IPS-15b (cell line): ENCODE results near the gene MTREX.

Experiments used
- H3K27me3 ChIP-seq: one replicate; pipeline ENCODE4 v1.6.1; 2013; ENCODE audit warnings: low read length; ENCODE audit not compliant: control insufficient read depth, insufficient read depth
- H3K36me3 ChIP-seq: one replicate; pipeline ENCODE4 v1.6.1; 2013; ENCODE audit warnings: low read length; ENCODE audit not compliant: control insufficient read depth, insufficient read depth
- H3K4me1 ChIP-seq: one replicate; pipeline ENCODE4 v1.6.1; 2013; ENCODE audit warnings: mild to moderate bottlenecking, low read length; ENCODE audit not compliant: control insufficient read depth, insufficient read depth
- H3K4me3 ChIP-seq: one replicate; pipeline ENCODE4 v1.5.1; 2013; ENCODE audit warnings: low read depth, low read length
- H3K9ac ChIP-seq: one replicate; pipeline ENCODE4 v1.6.1; 2013; ENCODE audit warnings: low read depth, mild to moderate bottlenecking, low read length
- H3K9me3 ChIP-seq: one replicate; pipeline ENCODE4 v1.6.1; 2013; ENCODE audit warnings: mild to moderate bottlenecking, low read length; ENCODE audit not compliant: control insufficient read depth, insufficient read depth

MTREX gene

GRCh38 chr5:55438998-55439397, 131.2 kb downstream of the MTREX start:
- Histone ChIP-seq H3K36me3 (peaks cover 5% of the 10 kb centered on the region), H3K9ac (no peak overlapping the region)

GRCh38 chr5:55440188-55440646, 132.4 kb downstream of the MTREX start:
- Histone ChIP-seq H3K4me1 (peaks cover 8% of the 10 kb centered on the region), H3K27me3 (no peaks in the 10 kb centered on the region), H3K9ac (no peak overlapping the region), H3K9me3 (no peaks in the 10 kb centered on the region), H3K4me3 (no peak overlapping the region), H3K36me3 (peaks cover 5% of the 10 kb centered on the region)

More at GRCh38 chr5:55438998-55439397, 131.2 kb downstream of the MTREX start:
- no peaks in the 10 kb centered on the region for H3K27me3 ChIP-seq
- no peaks in the 10 kb centered on the region for H3K9me3 ChIP-seq
- H3K4me1 ChIP-seq, result peaks cover 8% of the 10 kb centered on the region
- H3K4me3 ChIP-seq, result no peak overlapping the region

DNA sequence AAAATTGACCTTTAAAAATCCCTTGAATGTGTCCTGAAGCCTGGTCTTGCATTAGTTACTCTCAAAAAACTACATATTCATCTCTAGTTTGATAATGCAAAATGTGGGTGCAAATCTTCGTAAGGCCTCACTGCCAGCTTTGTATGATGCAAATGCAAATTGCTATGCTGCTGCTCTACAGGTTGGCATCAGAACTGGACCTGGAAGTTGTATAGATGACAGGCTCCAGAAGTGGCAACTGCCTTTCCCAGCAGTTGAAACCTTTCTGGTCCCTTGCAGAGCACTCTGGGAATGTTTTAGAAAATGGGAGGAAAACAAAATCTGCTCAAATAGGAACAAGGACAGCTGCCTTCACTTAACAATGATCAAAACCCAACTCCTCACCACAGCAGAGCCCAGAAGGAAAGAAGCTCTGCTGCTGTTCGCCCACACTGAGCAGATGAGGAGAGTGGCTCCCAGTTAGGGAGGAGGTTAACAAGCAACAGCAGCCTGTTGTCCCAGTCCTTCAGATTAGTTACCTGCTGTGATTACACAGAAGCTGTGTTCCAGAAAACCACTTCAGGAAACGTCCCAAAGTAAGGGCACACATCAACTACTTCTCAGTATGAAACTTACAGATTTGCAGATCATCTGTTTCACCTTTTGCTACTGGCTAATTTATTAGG, 133.4 kb downstream of the MTREX start:
- no peaks in the 10 kb centered on the region for H3K9me3 ChIP-seq
- no peak overlapping the region for H3K9ac ChIP-seq
- peaks cover 8% of the 10 kb centered on the region for H3K4me1 ChIP-seq
- no peaks in the 10 kb centered on the region for H3K27me3 ChIP-seq
- no peak overlapping the region for H3K4me3 ChIP-seq
- H3K36me3 ChIP-seq, result peaks cover 5% of the 10 kb centered on the region

- H3K9ac ChIP-seq, result no peak overlapping the region
Observed at GRCh38 chr5:55441954-55442353, 134.2 kb downstream of the MTREX start.

GRCh38 chr5:55445791-55446190, 138.0 kb downstream of the MTREX start:
- no peaks in the 10 kb centered on the region for H3K36me3 ChIP-seq
- H3K9me3 ChIP-seq, result no peaks in the 10 kb centered on the region
- no peak overlapping the region for H3K9ac ChIP-seq
- H3K4me3 ChIP-seq, result no peak overlapping the region
- H3K27me3 ChIP-seq, result no peaks in the 10 kb centered on the region
- peaks cover 5% of the 10 kb centered on the region for H3K4me1 ChIP-seq

More at GRCh38 chr5:55441954-55442353, 134.2 kb downstream of the MTREX start:
- H3K9me3 ChIP-seq, result no peaks in the 10 kb centered on the region
- H3K4me3 ChIP-seq, result no peak overlapping the region
- no peaks in the 10 kb centered on the region for H3K27me3 ChIP-seq
- no peaks in the 10 kb centered on the region for H3K36me3 ChIP-seq
- peaks cover 8% of the 10 kb centered on the region for H3K4me1 ChIP-seq

DNA sequence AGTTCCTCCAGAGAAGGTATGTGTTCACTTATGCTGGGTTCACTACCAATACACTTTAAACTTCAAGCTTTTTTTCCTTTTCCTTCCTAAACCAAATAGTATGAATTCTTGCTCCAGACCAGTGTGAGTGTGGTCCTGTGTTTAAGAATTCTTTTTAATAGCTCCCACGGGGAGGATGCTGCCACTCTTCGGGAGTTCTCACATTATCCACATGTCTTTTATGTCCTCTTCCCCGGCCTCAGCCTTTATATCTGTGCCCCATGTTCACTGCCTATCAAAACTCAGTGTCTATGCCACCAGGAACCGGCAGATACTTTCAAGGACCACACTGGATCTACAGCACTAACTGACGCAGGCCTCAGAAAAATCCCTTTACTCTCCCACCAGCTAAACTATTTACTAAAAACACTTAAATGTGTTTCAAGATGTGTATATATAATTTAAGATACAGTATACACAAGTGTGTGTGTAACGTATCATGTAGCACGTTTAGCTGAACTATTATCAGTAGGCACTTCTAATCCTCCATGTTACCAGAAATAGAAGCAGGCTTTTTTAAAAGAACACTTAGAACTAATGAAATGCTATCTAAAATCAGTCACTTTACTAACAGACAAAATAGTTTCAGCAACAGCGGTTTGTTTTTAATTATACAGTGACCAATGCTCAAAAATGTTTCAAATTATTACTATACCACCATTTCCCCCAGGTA, 139.0 kb downstream of the MTREX start:
- no peak overlapping the region for H3K4me3 ChIP-seq
- no peaks in the 10 kb centered on the region for H3K9me3 ChIP-seq
- H3K4me1 ChIP-seq, result no peaks in the 10 kb centered on the region
- no peak overlapping the region for H3K9ac ChIP-seq
- no peaks in the 10 kb centered on the region for H3K27me3 ChIP-seq
- H3K36me3 ChIP-seq, result no peaks in the 10 kb centered on the region

DNA sequence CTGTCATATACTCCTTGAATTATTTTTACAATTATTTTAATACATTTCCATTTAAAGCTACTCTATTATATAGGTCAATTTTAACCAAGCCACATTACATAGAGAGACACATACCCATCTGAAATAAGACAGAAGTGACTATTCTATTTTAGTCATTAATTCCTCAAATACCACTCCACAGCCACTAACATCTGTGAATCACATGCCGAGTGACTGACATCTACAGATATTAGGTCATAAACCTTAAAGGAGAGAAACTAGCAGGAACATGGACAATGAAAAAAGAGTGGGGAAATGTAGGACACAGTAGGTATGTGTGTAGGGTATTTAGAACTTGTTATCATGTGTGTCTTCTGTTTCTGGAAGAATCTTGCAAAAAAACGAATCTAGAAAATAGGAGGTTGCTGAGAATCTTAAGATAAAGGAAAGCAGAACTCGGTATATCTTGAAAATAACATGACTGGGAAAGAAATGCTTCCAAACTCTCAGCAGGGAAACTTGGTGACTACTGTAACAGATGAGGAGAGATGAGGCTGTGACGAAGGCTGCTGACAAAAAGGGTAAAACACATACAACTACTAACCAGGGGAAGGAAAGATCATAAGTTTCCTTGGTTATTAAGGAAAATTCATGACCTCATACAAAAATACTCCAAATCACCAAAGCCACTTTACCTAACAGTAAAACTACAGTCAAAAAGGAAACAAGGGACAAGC, 142.4 kb downstream of the MTREX start:
- H3K27me3 ChIP-seq, result no peaks in the 10 kb centered on the region
- no peak overlapping the region for H3K4me3 ChIP-seq
- H3K9ac ChIP-seq, result no peak overlapping the region
- peaks cover 13% of the 10 kb centered on the region for H3K4me1 ChIP-seq
- H3K36me3 ChIP-seq, result no peaks in the 10 kb centered on the region
- H3K9me3 ChIP-seq, result no peaks in the 10 kb centered on the region

DNA sequence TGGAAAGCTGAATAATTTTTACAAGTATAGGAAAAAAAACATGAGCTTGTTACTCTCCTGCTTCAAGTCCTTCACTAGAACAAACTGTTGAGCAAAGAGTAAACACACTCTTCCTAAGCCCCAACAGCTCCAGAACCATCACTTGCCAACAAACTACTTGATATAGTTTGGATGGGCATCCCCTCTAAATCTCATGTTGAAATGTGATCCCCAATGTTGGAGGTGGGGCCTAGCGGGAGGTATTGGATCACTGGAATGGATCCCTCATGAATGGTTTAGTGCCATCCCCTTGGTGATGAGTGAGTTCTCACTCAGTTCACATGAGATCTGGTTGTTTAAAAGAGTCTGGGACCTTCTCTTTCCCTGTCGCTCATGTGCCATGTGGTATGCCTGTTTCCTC, 144.2 kb downstream of the MTREX start:
- H3K36me3 ChIP-seq, result no peaks in the 10 kb centered on the region
- no peaks in the 10 kb centered on the region for H3K27me3 ChIP-seq
- peaks cover 13% of the 10 kb centered on the region for H3K4me1 ChIP-seq
- H3K9me3 ChIP-seq, result no peaks in the 10 kb centered on the region
- H3K4me3 ChIP-seq, result no peak overlapping the region
- H3K9ac ChIP-seq, result no peak overlapping the region

DNA sequence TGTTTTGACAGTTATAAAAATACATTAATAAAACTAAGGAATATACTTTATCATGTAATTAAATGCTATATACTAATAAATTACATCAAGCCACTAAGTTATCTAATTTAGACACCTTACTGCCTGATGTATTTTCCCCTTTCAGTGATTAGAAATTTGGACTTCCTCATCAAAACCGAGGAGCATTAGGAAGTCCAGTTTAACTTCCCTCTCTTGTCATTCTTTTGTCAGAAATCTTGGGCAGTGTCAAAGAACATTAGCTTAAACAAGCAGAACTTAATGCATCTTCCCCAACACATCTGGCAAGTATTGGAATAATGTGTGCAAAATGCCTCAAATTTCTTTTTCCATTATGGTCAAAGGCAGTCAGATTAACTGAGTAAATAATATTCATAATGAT, 145.4 kb downstream of the MTREX start:
- no peak overlapping the region for H3K9ac ChIP-seq
- H3K27me3 ChIP-seq, result no peaks in the 10 kb centered on the region
- H3K9me3 ChIP-seq, result no peaks in the 10 kb centered on the region
- H3K36me3 ChIP-seq, result no peaks in the 10 kb centered on the region
- H3K4me3 ChIP-seq, result no peak overlapping the region
- peaks cover 13% of the 10 kb centered on the region for H3K4me1 ChIP-seq

DNA sequence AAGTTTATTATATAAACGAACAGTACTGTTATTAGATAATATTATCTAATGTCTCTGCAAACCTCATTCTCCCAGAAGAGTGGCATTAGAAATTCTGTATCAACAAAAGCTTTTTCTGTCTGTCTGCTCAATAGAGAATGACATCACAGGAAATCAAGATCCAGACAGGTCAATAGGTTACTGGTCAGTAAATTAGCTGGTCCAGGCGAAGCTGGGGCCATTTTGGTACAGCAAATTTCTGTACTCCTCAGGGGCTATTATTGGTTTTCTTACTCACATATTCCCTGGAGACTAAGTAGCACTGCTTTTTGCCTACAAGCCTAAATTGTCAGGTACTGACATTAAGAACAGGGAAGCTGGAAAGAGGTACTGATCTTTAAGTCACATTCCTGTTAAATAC, 146.5 kb downstream of the MTREX start:
- Histone ChIP-seq H3K9ac (no peak overlapping the region), H3K27me3 (no peaks in the 10 kb centered on the region), H3K9me3 (no peaks in the 10 kb centered on the region), H3K36me3 (no peaks in the 10 kb centered on the region), H3K4me1 (peaks cover 13% of the 10 kb centered on the region), H3K4me3 (no peak overlapping the region)

DNA sequence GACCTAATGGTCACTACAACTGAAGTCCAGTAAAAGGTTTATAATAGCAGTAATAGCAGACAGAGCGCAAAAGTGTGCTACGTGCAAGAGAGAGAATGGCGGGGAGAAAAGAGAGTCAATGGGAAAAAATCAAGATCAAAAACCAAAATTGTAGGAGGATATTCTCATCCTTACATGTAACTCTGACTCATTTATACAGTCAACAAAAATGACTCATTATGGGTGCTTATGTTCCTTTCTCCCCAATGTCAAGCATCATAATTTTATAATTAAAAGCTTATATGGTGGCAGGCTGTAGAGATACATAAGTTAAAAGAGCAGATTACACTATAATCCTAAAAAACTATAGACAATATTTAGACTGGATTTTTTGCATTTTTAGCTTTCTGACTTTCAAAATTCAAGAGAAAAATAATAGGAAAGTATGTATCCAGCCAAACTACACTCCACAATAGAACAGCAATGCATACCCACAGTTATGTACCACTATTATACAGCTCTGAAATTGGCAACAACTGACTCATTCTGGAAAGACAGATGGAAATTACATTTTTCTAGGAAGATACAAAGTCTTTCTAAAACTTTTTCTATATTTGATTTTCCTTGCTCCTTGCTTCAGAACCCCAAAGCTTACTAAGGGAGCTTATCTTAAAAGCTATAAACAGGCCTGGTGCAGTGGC, 148.6 kb downstream of the MTREX start:
- no peaks in the 10 kb centered on the region for H3K36me3 ChIP-seq
- H3K9me3 ChIP-seq, result no peaks in the 10 kb centered on the region
- H3K4me3 ChIP-seq, result no peak overlapping the region
- H3K4me1 ChIP-seq, result peaks cover 18% of the 10 kb centered on the region
- no peaks in the 10 kb centered on the region for H3K27me3 ChIP-seq
- no peak overlapping the region for H3K9ac ChIP-seq
